Activated CD4-positive, CD25-positive, alpha-beta regulatory T cell treated with anti-CD3 and anti-CD28 coated beads, Interleukin-2, amount 50 U/mL, for 16 hours (primary cell): Measurements from ENCODE around the gene MDM4.
"Not testable (repeated sequence)": the region's sequence is repeated elsewhere in the genome, so short reads cannot be mapped to it uniquely, and the experiment has no call there.

Experiments
- DNase-seq: peaks from one replicate; pipeline ENCODE4 v3.0.0-alpha.2; 2020; ENCODE audit warnings: low read depth, low spot score

The MDM4 gene

GRCh38 chr1:204517382-204517781 is 1.2 kb downstream of the MDM4 start:
- not testable (repeated sequence) for DNase-seq

GRCh38 chr1:204520834-204521709 is 4.9 kb downstream of the MDM4 start:
- no peak for DNase-seq

- not testable (repeated sequence) for DNase-seq
Observed at GRCh38 chr1:204521941-204522521, 5.8 kb downstream of the MDM4 start.

GRCh38 chr1:204523605-204524215 is 7.5 kb downstream of the MDM4 start:
- DNase-seq: no peak

GRCh38 chr1:204524986-204525385 is 8.8 kb downstream of the MDM4 start:
- DNase-seq: no peak

GRCh38 chr1:204528241-204528640 is 12.0 kb downstream of the MDM4 start:
- DNase-seq: no peak

GRCh38 chr1:204528677-204529076 is 12.5 kb downstream of the MDM4 start:
- no peak for DNase-seq

- DNase-seq: no peak
Observed at GRCh38 chr1:204529371-204529895, 13.2 kb downstream of the MDM4 start.

- no peak for DNase-seq
Observed at GRCh38 chr1:204530932-204531331, 14.7 kb downstream of the MDM4 start.

GRCh38 chr1:204532832-204533231 is 16.6 kb downstream of the MDM4 start:
- DNase-seq: no peak

GRCh38 chr1:204541626-204542025 is 25.4 kb downstream of the MDM4 start:
- no peak for DNase-seq

GRCh38 chr1:204544321-204544720 is 28.1 kb downstream of the MDM4 start:
- DNase-seq: no peak

GRCh38 chr1:204545202-204545601 is 29.0 kb downstream of the MDM4 start:
- DNase-seq: no peak

GRCh38 chr1:204545881-204546280 is 29.7 kb downstream of the MDM4 start:
- DNase-seq: no peak

GRCh38 chr1:204548265-204548664 is 32.1 kb downstream of the MDM4 start:
- DNase-seq: no peak

- DNase-seq: no peak
Observed at GRCh38 chr1:204549313-204549712, 33.1 kb downstream of the MDM4 start.

GRCh38 chr1:204550926-204551325 is 34.7 kb downstream of the MDM4 start:
- no peak for DNase-seq

- no peak for DNase-seq
Observed at GRCh38 chr1:204556458-204557052, 40.3 kb downstream of the MDM4 start.

GRCh38 chr1:204558467-204558866 is 42.3 kb downstream of the MDM4 start:
- DNase-seq: no peak

GRCh38 chr1:204560002-204560401 is 43.8 kb downstream of the MDM4 start:
- not testable (repeated sequence) for DNase-seq

- no peak for DNase-seq
Observed at GRCh38 chr1:204560590-204561150, 44.5 kb downstream of the MDM4 start.
